HG03520 (cell line): ENCODE data around the gene NUDT3.

Experiments used
- ATAC-seq: cut with Tn5 transposase; IDR thresholded peaks from one replicate; pipeline ENCODE4 v1.9.1; 2021; ENCODE audit warnings: mild to moderate bottlenecking, moderate library complexity; ENCODE audit not compliant: unreplicated experiment

The NUDT3 gene

GRCh38 chr6:34230653-34231371, 161.7 kb downstream of the NUDT3 start:
- no peak for ATAC-seq

GRCh38 chr6:34229877-34230276, 162.6 kb downstream of the NUDT3 start:
- no peak for ATAC-seq
